IPS DF 6.9 (cell line): ENCODE data around the gene LENG8.

ENCODE experiments used
- DNase-seq: peaks from one replicate; pipeline ENCODE4 v3.0.0-alpha.2; 2013; ENCODE audit warnings: low read depth, low spot score
- H3K27ac ChIP-seq: one replicate; pipeline ENCODE4 v1.5.1; 2013; ENCODE audit warnings: low read length, control low read depth
- H3K27me3 ChIP-seq: 2 replicates; pipeline ENCODE4 v1.6.1; 2013; ENCODE audit warnings: mild to moderate bottlenecking, low read length; ENCODE audit not compliant: control insufficient read depth, insufficient read depth
- H3K36me3 ChIP-seq: 2 replicates; pipeline ENCODE4 v1.6.1; 2013; ENCODE audit warnings: low read length; ENCODE audit not compliant: control insufficient read depth, insufficient read depth
- H3K4me1 ChIP-seq: 2 replicates; pipeline ENCODE4 v1.6.1; 2013; ENCODE audit warnings: low read length; ENCODE audit not compliant: control insufficient read depth, insufficient read depth
- H3K4me3 ChIP-seq: 2 replicates; pipeline ENCODE4 v1.5.1; 2013; ENCODE audit warnings: mild to moderate bottlenecking, low read length
- H3K9me3 ChIP-seq: 2 replicates; pipeline ENCODE4 v1.6.1; 2013; ENCODE audit warnings: low read length, inconsistent platforms; ENCODE audit not compliant: control insufficient read depth, insufficient read depth
- WGBS: extraction: QIAGEN DNeasy Blood & Tissue Kit; methylation state at CpG from one replicate; pipeline ENCODE4 v1.1.7; 2013; ENCODE audit warnings: mixed read lengths, missing lambda C conversion rate; ENCODE audit not compliant: insufficient read length, insufficient coverage; 5-methylcytosine and 5-hydroxymethylcytosine counted together

The LENG8 gene

DNA sequence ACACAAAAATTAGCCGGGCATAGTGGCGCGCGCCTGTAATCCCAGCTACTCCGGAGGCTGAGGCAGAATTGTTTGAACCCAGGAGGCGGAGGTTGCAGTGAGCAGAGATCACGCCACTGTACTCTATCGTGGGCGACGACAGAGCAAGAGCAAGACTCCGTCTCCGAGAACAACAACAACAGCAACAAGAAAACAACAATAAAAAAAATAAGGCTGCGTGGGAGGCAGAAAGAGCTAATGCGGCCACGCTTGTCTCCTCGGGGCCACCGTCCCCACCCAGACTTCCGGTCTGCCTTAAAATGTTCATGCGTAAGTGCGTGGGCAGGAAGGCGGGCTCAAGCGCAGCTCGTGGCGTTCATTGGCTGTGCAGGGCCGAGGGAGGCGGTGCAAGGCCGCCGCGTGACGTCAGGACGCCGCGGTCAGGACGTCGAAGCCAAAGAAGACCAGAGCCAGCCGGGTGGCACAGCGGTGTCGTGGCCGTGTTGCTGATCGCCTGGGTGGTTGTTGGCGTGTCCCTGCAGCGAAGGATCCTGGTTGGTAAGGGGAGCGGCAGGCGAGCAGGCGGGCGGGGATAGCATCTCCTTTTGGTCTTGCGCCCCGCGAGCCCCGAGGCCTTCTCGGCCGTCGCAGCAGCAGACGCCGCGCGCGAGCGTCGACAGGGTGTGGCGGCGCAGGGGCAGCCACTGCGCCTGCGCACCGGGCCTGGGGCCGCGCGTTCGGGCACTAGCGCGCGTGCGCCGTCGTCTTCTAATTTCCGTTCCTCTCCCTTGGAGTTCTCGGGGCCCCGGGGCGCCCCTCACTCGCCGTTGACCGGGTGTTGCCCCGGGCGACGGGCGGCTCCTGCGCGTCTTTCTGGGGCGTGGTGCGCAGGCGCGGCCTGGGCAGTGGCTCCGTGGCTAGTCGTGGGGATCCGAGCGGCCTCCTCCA, at the start of gene LENG8:
LENG8 (plus strand) TSS at position 426 of the 927 bp plus-strand sequence. CDS start 2,146 bp downstream, outside the sequence.
- Histone ChIP-seq H3K27me3 (no peaks in the 10 kb centered on the region), H3K9me3 (no peaks in the 10 kb centered on the region), H3K4me1 (no peaks in the 10 kb centered on the region), H3K4me3 (peak within 1 kb of the TSS; percentile 54), H3K27ac (no peak within 1 kb of the TSS), H3K36me3 (peaks cover 28% of the 10 kb centered on the region)
- peak; percentile 94 for DNase-seq
- no CpG with 5 or more reads among the region's 96 CpGs for WGBS

DNA sequence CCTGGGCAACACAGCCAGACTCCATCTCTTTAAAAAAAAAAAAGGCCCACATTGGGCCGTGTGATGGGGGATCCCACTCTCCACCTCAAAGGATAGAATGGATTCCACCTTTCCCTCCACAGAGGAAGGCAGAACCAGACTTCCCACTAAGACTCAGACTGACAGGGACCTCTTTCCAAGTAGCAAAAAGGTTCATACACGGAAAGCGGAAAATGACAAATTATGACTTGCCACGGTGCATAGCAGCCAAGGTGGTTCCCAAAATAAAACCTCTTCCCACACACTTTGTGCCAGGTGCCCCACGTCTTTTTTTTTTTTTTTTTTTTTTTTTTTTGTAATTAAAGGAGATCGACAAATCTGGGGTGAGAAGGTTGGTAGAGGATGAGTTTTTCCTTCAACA, 48.1 kb upstream of the LENG8 start:
- H3K9me3 ChIP-seq, result no peaks in the 10 kb centered on the region
- no peak overlapping the region for H3K4me3 ChIP-seq
- no peak for DNase-seq
- no peak overlapping the region for H3K27ac ChIP-seq
- H3K4me1 ChIP-seq, result no peaks in the 10 kb centered on the region
- WGBS, result no CpG with 5 or more reads among the region's 6 CpGs
- no peaks in the 10 kb centered on the region for H3K36me3 ChIP-seq
- no peaks in the 10 kb centered on the region for H3K27me3 ChIP-seq

DNA sequence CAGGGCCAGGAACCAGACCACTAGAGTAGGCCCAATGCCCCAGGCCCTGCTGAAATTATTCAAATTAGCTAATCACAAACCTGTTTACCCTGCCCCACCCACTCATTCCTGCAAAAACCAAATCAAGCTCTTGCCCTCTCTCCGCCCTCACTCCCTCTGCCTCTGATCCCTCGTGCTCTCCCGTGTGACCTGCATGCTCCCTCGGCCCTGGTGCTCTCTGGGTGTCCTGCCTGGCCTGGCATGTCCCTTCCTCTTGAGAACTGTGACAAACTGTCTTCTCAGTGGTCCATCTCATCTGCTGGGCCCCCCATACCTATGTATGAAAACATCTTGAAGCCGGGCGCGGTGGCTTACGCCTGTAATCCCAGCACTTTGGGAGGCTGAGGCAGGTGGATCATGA, 45.9 kb upstream of the LENG8 start:
- no peak overlapping the region for H3K27ac ChIP-seq
- H3K9me3 ChIP-seq, result no peaks in the 10 kb centered on the region
- H3K4me1 ChIP-seq, result no peaks in the 10 kb centered on the region
- no peaks in the 10 kb centered on the region for H3K27me3 ChIP-seq
- H3K4me3 ChIP-seq, result no peak overlapping the region
- WGBS, result no CpG with 5 or more reads among the region's 8 CpGs
- H3K36me3 ChIP-seq, result no peaks in the 10 kb centered on the region
- no peak for DNase-seq

DNA sequence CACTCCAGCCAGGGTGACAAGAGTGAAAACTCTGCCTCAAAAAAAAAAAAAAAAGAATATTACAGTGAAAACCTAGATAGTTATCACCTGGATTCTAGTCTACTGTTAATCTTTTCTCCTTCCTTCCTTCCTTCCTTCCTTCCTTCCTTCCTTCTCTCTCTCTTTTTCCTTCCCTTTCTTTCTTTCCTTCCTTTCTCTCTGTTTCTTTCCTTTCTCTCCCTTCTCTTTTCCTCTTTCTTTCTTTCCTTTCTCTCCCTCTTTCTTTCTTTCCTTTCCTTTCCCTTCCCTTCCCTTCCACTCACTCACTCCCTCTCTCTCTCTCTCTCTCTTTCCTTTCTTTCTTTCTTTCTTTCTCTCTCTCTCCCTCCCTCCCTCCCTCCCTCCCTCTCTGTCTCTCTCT, 43.4 kb upstream of the LENG8 start:
- H3K27ac ChIP-seq, result no peak overlapping the region
- no peaks in the 10 kb centered on the region for H3K4me1 ChIP-seq
- no peak for DNase-seq
- H3K9me3 ChIP-seq, result 0 out of 2 replicates have a peak, but pooled peaks cover 2% of the 10 kb centered on the region
- H3K4me3 ChIP-seq, result no peak overlapping the region
- no peaks in the 10 kb centered on the region for H3K27me3 ChIP-seq
- H3K36me3 ChIP-seq, result no peaks in the 10 kb centered on the region

DNA sequence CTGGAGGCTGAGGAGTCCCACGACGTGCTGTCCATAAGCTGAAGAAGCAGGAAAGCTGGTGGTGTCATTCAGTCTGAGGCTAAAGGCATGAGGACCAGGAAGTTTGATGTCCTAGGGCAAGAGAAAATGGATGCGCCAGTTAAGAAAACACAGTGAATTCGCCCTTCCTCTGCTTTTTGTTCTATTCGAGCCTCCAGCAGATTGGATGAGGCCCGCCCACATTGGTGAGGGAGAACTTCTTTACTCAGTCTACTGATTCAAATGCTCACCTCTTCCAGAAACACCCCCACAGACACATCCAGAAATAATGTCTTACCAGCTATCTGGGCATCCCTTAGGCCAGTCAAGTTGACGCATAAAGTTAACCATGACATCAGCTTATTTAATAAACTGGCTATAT, 41.2 kb upstream of the LENG8 start:
- Histone ChIP-seq H3K4me1 (no peaks in the 10 kb centered on the region), H3K27me3 (no peaks in the 10 kb centered on the region), H3K4me3 (no peak overlapping the region), H3K9me3 (0 out of 2 replicates have a peak, but pooled peaks cover 2% of the 10 kb centered on the region), H3K27ac (no peak overlapping the region), H3K36me3 (no peaks in the 10 kb centered on the region)
- no CpG with 5 or more reads among the region's 7 CpGs for WGBS
- DNase-seq, result no peak

DNA sequence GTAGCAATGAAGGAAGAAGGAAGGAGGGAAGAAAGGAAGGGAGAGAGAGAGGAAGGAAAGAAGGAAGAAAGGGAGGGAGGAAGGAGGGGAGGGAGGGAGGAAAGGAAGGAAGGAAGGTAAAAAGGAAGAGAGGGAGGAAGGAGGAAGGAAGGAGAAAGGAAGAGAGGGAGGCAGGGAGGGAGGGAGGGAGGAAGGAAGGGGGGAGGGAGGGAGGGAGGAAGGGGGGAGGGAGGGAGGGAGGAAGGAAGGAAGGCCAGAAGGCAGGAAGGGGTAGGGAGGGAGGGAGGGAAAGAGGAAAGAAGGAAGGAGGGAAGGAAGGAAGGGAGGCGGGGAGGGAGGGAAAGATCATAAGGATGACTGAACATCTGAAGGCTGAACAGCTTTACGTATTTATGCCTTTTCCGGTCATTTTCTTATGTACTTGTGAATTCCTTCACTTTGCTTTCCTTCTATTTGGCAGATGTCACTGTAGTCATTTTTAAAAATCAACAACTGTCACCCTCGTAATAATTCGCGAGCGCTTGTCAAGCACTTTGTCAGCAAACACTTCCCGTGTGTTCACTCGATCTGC, 40.5 kb upstream of the LENG8 start:
- H3K9me3 ChIP-seq, result 0 out of 2 replicates have a peak, but pooled peaks cover 2% of the 10 kb centered on the region
- no peaks in the 10 kb centered on the region for H3K4me1 ChIP-seq
- no peaks in the 10 kb centered on the region for H3K27me3 ChIP-seq
- H3K36me3 ChIP-seq, result no peaks in the 10 kb centered on the region
- no CpG with 5 or more reads among the region's 9 CpGs for WGBS
- no peak for DNase-seq
- no peak overlapping the region for H3K27ac ChIP-seq
- no peak overlapping the region for H3K4me3 ChIP-seq

DNA sequence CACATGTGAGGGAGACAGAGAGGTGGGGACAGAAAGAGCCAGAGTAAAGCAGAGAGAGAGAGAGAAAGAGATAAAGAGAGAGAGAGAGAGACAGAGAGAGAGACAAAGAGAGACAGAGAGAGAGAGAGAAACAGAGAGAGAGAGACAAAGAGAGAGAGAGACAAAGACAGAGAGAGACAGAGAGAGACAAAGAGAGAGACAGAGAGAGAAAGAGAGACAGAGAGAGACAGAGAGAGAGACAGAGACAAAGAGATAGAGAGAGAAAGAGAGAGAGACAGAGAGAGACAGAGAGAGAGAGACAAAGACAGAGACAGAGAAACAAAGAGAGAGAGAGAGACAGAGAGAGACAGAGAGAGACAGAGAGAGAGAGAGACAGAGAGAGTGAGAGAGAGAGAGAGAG, 38.0 kb upstream of the LENG8 start:
- Histone ChIP-seq H3K9me3 (peaks cover 3% of the 10 kb centered on the region; the same call in 1 of the 2 replicates), H3K36me3 (no peaks in the 10 kb centered on the region), H3K4me3 (no peak overlapping the region), H3K27ac (no peak overlapping the region), H3K27me3 (peaks cover 4% of the 10 kb centered on the region; the same call in 1 of the 2 replicates), H3K4me1 (no peaks in the 10 kb centered on the region)
- no peak for DNase-seq

DNA sequence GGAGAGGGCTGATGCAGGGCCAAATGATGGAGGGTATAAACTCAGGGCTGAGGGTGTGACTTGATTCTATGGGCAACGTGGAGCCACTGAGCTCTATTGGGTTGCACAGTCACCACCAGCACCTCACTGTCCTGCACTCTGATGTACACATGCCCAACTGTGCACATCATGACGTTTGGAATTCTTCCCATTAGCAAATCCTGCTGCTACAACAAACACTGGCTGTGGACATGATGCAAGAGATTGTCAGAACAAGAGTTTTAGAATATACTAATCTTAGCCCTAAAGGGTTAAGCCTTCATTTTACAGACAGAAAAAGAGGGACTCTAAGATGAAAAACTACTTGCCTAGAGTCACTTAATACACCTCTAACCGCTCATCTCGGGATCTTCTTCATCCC, 36.1 kb upstream of the LENG8 start:
- Histone ChIP-seq H3K4me3 (no peak overlapping the region), H3K27ac (no peak overlapping the region), H3K36me3 (no peaks in the 10 kb centered on the region), H3K27me3 (peaks cover 4% of the 10 kb centered on the region; the same call in 1 of the 2 replicates), H3K9me3 (peaks cover 3% of the 10 kb centered on the region; the same call in 1 of the 2 replicates), H3K4me1 (no peaks in the 10 kb centered on the region; the same call in 1 of the 2 replicates)
- no CpG with 5 or more reads among the region's 4 CpGs for WGBS
- no peak for DNase-seq

DNA sequence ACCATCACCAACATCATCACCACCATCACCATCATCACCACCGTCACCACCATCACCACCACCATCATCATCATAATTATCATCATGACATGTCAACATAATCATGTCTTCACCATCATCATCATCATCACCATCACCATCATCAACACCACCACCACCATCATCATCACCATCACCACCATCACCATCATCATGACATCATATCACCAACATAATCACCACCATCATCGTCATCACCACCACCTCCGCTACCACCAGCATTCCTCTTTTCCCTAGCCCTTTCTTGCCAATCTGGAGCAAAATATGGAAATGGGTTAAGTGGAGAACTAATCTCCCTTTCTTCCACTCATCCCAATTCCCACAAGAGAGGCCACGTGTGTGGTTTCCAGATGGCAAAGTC, 34.8 kb upstream of the LENG8 start:
- Histone ChIP-seq H3K9me3 (peaks cover 3% of the 10 kb centered on the region; the same call in 1 of the 2 replicates), H3K27me3 (peaks cover 4% of the 10 kb centered on the region; the same call in 1 of the 2 replicates)
- WGBS, result 100% methylated on average over 2 of the region's 4 CpGs

DNA sequence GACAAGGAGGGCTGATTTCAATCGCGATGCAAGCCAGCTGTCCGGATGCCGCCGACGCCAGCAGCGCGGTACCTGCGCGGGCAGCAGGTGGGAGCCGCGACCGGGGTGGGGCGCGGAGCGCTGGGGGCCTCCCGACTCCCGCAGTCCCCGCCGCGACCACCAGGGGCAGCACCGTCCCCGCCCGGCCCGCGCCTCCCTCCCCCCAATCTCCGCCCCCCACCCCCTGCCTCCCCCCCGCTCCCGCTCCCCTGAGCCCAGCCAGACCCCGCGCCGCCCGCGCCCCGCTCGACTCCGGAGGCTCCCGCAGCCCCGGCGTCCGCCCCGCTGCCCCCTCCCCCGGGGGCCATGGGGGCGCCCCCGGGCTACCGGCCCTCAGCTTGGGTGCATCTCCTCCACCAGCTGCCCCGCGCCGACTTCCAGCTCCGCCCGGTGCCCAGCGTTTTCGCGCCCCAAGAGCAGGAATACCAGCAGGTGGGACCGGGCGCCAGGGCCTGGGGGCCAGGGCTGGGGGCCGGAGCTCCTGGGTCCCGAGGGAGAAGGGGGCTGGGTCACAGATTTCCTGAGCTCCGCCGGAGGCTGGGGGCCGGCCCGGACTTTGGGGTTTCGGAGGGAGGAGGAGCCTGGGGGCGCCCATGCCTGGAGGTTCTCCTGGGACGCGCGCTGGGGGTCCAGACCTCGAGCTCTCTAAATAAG, 33.6 kb upstream of the LENG8 start, which contains the start of gene TTYH1:
TTYH1 (plus strand) TSS at position 257 of the 693 bp plus-strand sequence; CDS start at position 346, 89 bp downstream.
- Histone ChIP-seq H3K4me1 (peaks cover 4% of the 10 kb centered on the region; the same call in 1 of the 2 replicates), H3K4me3 (peak within 1 kb of the TSS; percentile 60; the same call in 1 of the 2 replicates), H3K27me3 (peaks cover 4% of the 10 kb centered on the region; the same call in 1 of the 2 replicates), H3K9me3 (peaks cover 1% of the 10 kb centered on the region; the same call in 1 of the 2 replicates), H3K36me3 (no peaks in the 10 kb centered on the region), H3K27ac (no peak within 1 kb of the TSS)
- no CpG with 5 or more reads among the region's 68 CpGs for WGBS
- no peak for DNase-seq

More for the DNA sequence above, 34.8 kb upstream of the LENG8 start:
- Histone ChIP-seq H3K27ac (no peak overlapping the region), H3K4me1 (peaks cover 4% of the 10 kb centered on the region; the same call in 1 of the 2 replicates), H3K4me3 (no peak overlapping the region), H3K36me3 (no peaks in the 10 kb centered on the region)
- DNase-seq, result no peak
